SK-N-SH (cell line): ENCODE results near the gene MLYCD. TPM values are rescaled to one million over a fixed set of nuclear protein-coding genes. Genes with fewer than 3 reads are reported as not detected.

Experiments used
- CTCF ChIA-PET: fragments of 300-600, 350-600 bp; formaldehyde crosslinking; extraction: SDS; loops from one replicate; lab custom pipeline; 2021; lab: Yijun Ruan, JAX
- POLR2A ChIA-PET: fragments of 350-600 bp; sonication (Branson Sonifier 250); formaldehyde crosslinking; extraction: SDS; loops from one replicate; lab custom pipeline; 2020; ENCODE audit warnings: antibody characterized with exemption, inconsistent platforms; lab: Yijun Ruan, JAX
- DNase-seq: peaks from one replicate; pipeline ENCODE4 v3.0.0; 2012
- H2AFZ ChIP-seq: fragments of 200-600 bp; sonication (generic); 2 replicates; pipeline ENCODE4 v1.8.1; 2016; ENCODE audit warnings: antibody characterized with exemption, mild to moderate bottlenecking, low read depth
- H3F3A ChIP-seq: fragments of 200-600 bp; sonication (generic); replicated peaks from 2 replicates; pipeline ENCODE3; 2016; ENCODE audit warnings: antibody characterized with exemption, mild to moderate bottlenecking; ENCODE audit not compliant: insufficient read depth
- H3K27ac ChIP-seq, 2 experiments: fragments of 200-500 bp in 1 of 2; fragments of 200-600 bp in 1 of 2; sonication (Bioruptor generic) in 1 of 2; sonication (generic), shearing (Covaris generic) in 1 of 2; 2 replicates each; pipeline versions ENCODE4 v1.5.1 to v1.6.1; 2014 to 2016; ENCODE audit warnings: low read depth in 2 of 2, inconsistent platforms in 1 of 2, low read length in 1 of 2, mild to moderate bottlenecking in 1 of 2, mixed read lengths in 1 of 2
- H3K27me3 ChIP-seq: fragments of 200-600 bp; sonication (generic), shearing (Covaris generic); 2 replicates; pipeline ENCODE4 v1.6.1; 2016; ENCODE audit warnings: mixed run types; ENCODE audit not compliant: insufficient read depth
- H3K36me3 ChIP-seq, 2 experiments: fragments of 200-500 bp in 1 of 2; fragments of 200-600 bp in 1 of 2; sonication (Bioruptor generic) in 1 of 2; sonication (generic) in 1 of 2; replicated peaks in 1 of 2; 2 replicates each; pipeline versions ENCODE3 to v1.5.1; 2014 to 2016; ENCODE audit warnings: low read length in 1 of 2, mild to moderate bottlenecking in 1 of 2; ENCODE audit not compliant: insufficient read depth in 2 of 2, control insufficient read depth in 1 of 2
- H3K4me1 ChIP-seq, 2 experiments: fragments of 200-500 bp in 1 of 2; fragments of 200-600 bp in 1 of 2; sonication (Bioruptor generic) in 1 of 2; sonication (generic), shearing (Covaris generic) in 1 of 2; 2 replicates each; pipeline versions ENCODE4 v1.5.1 to v1.6.1; 2014 to 2016; ENCODE audit warnings: low read depth in 1 of 2, low read length in 1 of 2, mixed run types in 1 of 2; ENCODE audit not compliant: insufficient read depth in 2 of 2, control insufficient read depth in 1 of 2
- H3K4me2 ChIP-seq: fragments of 200-600 bp; sonication (generic), shearing (Covaris generic); 2 replicates; pipeline ENCODE4 v1.6.1; 2017; ENCODE audit warnings: mixed run types
- H3K4me3 ChIP-seq, 2 experiments: fragments of 200-500 bp in 1 of 2; fragments of 200-600 bp in 1 of 2; sonication (Bioruptor generic) in 1 of 2; sonication (generic), shearing (Covaris generic) in 1 of 2; 2 replicates each; pipeline versions ENCODE4 v1.5.1 to v1.8.1; 2014 to 2016; ENCODE audit warnings: low read depth in 2 of 2, inconsistent platforms in 1 of 2, low read length in 1 of 2, mild to moderate bottlenecking in 1 of 2, mixed read lengths in 1 of 2, moderate library complexity in 1 of 2
- H3K79me2 ChIP-seq: fragments of 200-600 bp; sonication (generic); 2 replicates; pipeline ENCODE4 v1.8.1; 2017; ENCODE audit warnings: mild to moderate bottlenecking; ENCODE audit not compliant: insufficient read depth
- H3K9ac ChIP-seq: fragments of 200-600 bp; sonication (generic); 2 replicates; pipeline ENCODE4 v1.6.1; 2017; ENCODE audit warnings: mixed run types
- H3K9me2 ChIP-seq: fragments of 200-600 bp; sonication (generic); 2 replicates; pipeline ENCODE4 v1.6.1; 2017; ENCODE audit warnings: mixed run types
- H3K9me3 ChIP-seq: fragments of 200-600 bp; sonication (generic); 2 replicates; pipeline ENCODE4 v1.6.1; 2017; ENCODE audit warnings: mixed run types, mild to moderate bottlenecking, moderate library complexity
- H4K20me1 ChIP-seq: fragments of 200-600 bp; sonication (generic); 2 replicates; pipeline ENCODE4 v1.6.1; 2017; ENCODE audit warnings: mild to moderate bottlenecking, mixed run types; ENCODE audit not compliant: insufficient read depth
- ELF1 ChIP-seq: IDR thresholded peaks from 2 replicates; pipeline ENCODE4 v1.4.0; 2012
- EZH2phosphoT487 ChIP-seq: fragments of 200-600 bp; sonication (generic); IDR thresholded peaks from 2 replicates; pipeline ENCODE4 v1.6.1; 2017; ENCODE audit warnings: low read depth, mixed run types, mild to moderate bottlenecking, antibody characterized with exemption, moderate library complexity, borderline replicate concordance
- FOXJ3 ChIP-seq: sonication (generic); formaldehyde crosslinking; IDR thresholded peaks from 2 replicates; pipeline ENCODE4 v1.5.1; 2020; ENCODE audit warnings: mild to moderate bottlenecking, missing genetic modification reagents
- MEF2A ChIP-seq: IDR thresholded peaks from 2 replicates; pipeline ENCODE4 v1.4.0; 2012; ENCODE audit warnings: low read depth, borderline replicate concordance
- MXI1 ChIP-seq: IDR thresholded peaks from 2 replicates; pipeline ENCODE4 v1.6.1; 2012; ENCODE audit warnings: mild to moderate bottlenecking, low read depth, low read length, improper control_type of control experiment
- NFIC ChIP-seq: IDR thresholded peaks from 2 replicates; pipeline ENCODE4 v1.4.0; 2012; ENCODE audit warnings: borderline replicate concordance
- NRF1 ChIP-seq: IDR thresholded peaks from 2 replicates; pipeline ENCODE4 v1.6.1; 2012; ENCODE audit warnings: low read depth, mild to moderate bottlenecking, low read length
- POLR2AphosphoS5 ChIP-seq: IDR thresholded peaks from 2 replicates; pipeline ENCODE4 v1.6.1; 2012; ENCODE audit warnings: low read depth, low read length
- RAD21 ChIP-seq: IDR thresholded peaks from 2 replicates; pipeline ENCODE4 v1.6.1; 2012; ENCODE audit warnings: mild to moderate bottlenecking, low read length
- RCOR1 ChIP-seq: fragments of 150-350 bp; IDR thresholded peaks from 2 replicates; pipeline ENCODE4 v1.6.1; 2017; ENCODE audit warnings: antibody characterized with exemption, low read length
- RXRA ChIP-seq: IDR thresholded peaks from 2 replicates; pipeline ENCODE4 v1.4.0; 2012; ENCODE audit warnings: low read depth, mild to moderate bottlenecking, borderline replicate concordance
- SMC3 ChIP-seq: IDR thresholded peaks from 2 replicates; pipeline ENCODE4 v1.6.1; 2012; ENCODE audit warnings: low read depth, low read length, improper control_type of control experiment
- TCF12 ChIP-seq: IDR thresholded peaks from 2 replicates; pipeline ENCODE4 v1.4.0; 2012
- TEAD4 ChIP-seq: IDR thresholded peaks from 2 replicates; pipeline ENCODE4 v1.4.0; 2012; ENCODE audit warnings: mild to moderate bottlenecking, borderline replicate concordance; ENCODE audit not compliant: insufficient read depth
- YY1 ChIP-seq: IDR thresholded peaks from 2 replicates; pipeline ENCODE4 v1.4.0; 2012; ENCODE audit warnings: low read depth, mild to moderate bottlenecking
- WGBS: methylation state at CpG from one replicate; pipeline ENCODE4 v1.1.6; 2017; ENCODE audit warnings: low lambda C conversion rate; 5-methylcytosine and 5-hydroxymethylcytosine counted together
- polyA plus RNA-seq, 3 experiments: library from polyadenylated mRNA; depleted of rRNA; stranded (reverse); fragments of >200 nt; gene quantifications; 2 replicates each; pipeline ENCODE4 v1.2.3, GENCODE V29; 2012
- TF ChIP-seq, protein P1 (sequence below): IDR thresholded peaks from 2 replicates; pipeline ENCODE4 v1.6.1; 2012; ENCODE audit warnings: mild to moderate bottlenecking, low read depth, low read length, moderate library complexity
- TF ChIP-seq, protein P2 (sequence below): fragments of 150-350 bp; IDR thresholded peaks from 2 replicates; pipeline ENCODE4 v1.6.1; 2017; ENCODE audit warnings: antibody characterized with exemption, low read length, low read depth, borderline replicate concordance

The MLYCD gene
- polyA plus RNA-seq, 1 of the 3 experiments (the other 2 are of a cell fraction), result 2.4 TPM

DNA sequence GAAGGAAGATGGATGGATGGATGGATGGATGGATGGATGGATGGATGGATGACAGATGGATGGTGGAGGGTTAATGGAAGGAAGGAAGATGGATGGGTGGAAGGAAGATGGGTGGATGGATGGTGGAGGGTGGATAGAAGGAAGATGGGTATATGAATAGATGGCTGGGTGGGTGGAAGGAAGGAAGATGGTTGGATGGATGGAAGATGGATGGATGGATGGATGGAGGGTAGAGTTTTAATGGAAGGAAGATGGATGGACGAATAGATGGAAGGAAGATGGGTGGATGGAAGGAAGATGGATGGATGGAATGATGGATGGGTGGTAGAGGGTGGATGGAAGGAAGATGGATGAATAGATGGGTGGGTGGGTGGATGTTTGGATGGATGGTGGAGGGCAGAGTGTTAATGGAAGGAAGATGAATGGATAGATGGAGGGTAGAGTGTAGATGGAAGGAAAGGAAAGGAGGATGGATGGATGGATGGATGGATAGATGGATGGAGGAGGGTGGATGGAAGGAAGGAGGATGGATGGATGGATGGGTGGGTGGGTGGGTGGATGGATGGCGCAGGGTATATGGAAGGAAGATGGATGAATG is 22.1 kb downstream of the MLYCD start:
- Histone ChIP-seq H3K27ac (no peak overlapping the region), H3K4me1 (no peaks in the 10 kb centered on the region), H3K79me2 (no peaks in the 10 kb centered on the region), H3K27me3 (no peaks in the 10 kb centered on the region), H3K36me3 (peaks cover 5 to 20% of the 10 kb centered on the region in 2 experiments), H3K4me2 (no peak overlapping the region), H3K4me3 (no peak overlapping the region), H2AFZ (no peak overlapping the region), H3K9me3 (no peaks in the 10 kb centered on the region), H3K9ac (no peak overlapping the region), H3K9me2 (no peaks in the 10 kb centered on the region), H3F3A (no peaks in the 10 kb centered on the region), H4K20me1 (0 out of 2 replicates have a peak, but pooled peaks cover 3% of the 10 kb centered on the region)
- 89% methylated on average over 2 of the region's 2 CpGs for WGBS
- CTCF ChIA-PET, result interaction anchor here (0.8 to 1.1 kb wide), 2 partner anchors 145 to 266 kb away, joined by 3 read pairs; no protein-coding TSS in a partner anchor
- TF ChIP-seq RXRA (no peak), MEF2A (no peak), YY1 (no peak), SMC3 (no peak), TEAD4 (no peak), NRF1 (no peak), MXI1 (no peak), ELF1 (no peak)
- TF ChIP-seq, protein P1, sequence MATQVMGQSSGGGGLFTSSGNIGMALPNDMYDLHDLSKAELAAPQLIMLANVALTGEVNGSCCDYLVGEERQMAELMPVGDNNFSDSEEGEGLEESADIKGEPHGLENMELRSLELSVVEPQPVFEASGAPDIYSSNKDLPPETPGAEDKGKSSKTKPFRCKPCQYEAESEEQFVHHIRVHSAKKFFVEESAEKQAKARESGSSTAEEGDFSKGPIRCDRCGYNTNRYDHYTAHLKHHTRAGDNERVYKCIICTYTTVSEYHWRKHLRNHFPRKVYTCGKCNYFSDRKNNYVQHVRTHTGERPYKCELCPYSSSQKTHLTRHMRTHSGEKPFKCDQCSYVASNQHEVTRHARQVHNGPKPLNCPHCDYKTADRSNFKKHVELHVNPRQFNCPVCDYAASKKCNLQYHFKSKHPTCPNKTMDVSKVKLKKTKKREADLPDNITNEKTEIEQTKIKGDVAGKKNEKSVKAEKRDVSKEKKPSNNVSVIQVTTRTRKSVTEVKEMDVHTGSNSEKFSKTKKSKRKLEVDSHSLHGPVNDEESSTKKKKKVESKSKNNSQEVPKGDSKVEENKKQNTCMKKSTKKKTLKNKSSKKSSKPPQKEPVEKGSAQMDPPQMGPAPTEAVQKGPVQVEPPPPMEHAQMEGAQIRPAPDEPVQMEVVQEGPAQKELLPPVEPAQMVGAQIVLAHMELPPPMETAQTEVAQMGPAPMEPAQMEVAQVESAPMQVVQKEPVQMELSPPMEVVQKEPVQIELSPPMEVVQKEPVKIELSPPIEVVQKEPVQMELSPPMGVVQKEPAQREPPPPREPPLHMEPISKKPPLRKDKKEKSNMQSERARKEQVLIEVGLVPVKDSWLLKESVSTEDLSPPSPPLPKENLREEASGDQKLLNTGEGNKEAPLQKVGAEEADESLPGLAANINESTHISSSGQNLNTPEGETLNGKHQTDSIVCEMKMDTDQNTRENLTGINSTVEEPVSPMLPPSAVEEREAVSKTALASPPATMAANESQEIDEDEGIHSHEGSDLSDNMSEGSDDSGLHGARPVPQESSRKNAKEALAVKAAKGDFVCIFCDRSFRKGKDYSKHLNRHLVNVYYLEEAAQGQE, result no peak
- TF ChIP-seq, protein P2, sequence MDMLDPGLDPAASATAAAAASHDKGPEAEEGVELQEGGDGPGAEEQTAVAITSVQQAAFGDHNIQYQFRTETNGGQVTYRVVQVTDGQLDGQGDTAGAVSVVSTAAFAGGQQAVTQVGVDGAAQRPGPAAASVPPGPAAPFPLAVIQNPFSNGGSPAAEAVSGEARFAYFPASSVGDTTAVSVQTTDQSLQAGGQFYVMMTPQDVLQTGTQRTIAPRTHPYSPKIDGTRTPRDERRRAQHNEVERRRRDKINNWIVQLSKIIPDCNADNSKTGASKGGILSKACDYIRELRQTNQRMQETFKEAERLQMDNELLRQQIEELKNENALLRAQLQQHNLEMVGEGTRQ, result no peak
- POLR2A ChIA-PET, result no interaction called here
- no peak for DNase-seq

DNA sequence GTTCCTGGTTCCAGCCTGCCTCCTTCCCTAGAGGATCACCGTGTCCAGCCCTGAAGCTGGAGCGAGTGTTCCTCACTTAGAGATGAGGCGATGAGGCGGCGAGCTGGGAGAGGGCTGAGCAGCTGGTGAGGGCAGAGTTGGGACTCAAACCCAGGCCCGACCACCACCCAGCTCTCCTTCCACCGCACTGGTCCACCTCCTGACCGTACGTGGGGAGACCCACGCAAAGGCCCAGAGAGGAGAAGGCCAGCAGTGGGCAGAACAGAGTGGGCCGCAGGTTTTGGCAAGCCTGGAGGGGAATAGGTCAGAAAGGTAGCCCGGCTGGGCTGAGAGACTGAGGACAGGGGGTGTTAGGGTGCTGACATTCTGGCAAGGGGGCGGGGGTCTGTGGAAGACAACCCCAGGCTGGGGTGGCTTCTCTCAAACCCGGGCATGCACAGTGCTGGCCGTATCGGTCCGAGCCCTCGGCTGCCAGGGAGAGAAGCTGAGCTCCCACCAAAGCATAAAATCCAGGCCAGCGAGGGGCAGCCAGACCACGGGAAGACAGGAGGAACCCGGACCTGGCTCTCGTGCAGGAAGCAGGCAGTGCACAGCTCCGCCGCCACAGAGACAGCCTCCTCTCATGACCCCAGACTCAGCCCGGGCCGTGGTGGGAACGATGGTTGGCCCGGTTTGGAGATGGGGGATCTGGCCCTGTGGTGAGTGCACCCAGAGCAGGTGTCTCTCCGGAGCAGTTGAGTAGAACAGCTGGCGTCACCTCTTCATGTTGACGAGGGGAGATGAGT is 24.9 kb downstream of the MLYCD start:
- Histone ChIP-seq H3K4me2 (no peak overlapping the region), H3K4me3 (no peak overlapping the region), H3K9me3 (no peaks in the 10 kb centered on the region), H3K9me2 (no peaks in the 10 kb centered on the region), H3K9ac (no peak overlapping the region), H4K20me1 (0 out of 2 replicates have a peak, but pooled peaks cover 3% of the 10 kb centered on the region), H2AFZ (no peak overlapping the region), H3K4me1 (peaks cover 0 to 3% of the 10 kb centered on the region in 2 experiments; a peak in 1 of 4 replicates), H3F3A (no peaks in the 10 kb centered on the region), H3K79me2 (no peaks in the 10 kb centered on the region), H3K27ac (no peak overlapping the region), H3K36me3 (peaks cover 0 to 6% of the 10 kb centered on the region in 2 experiments), H3K27me3 (no peaks in the 10 kb centered on the region)
- peak; percentile 18 for DNase-seq
- CTCF ChIA-PET, result interaction anchor here (0.9 to 1.5 kb wide), 5 partner anchors 12 to 142 kb away, joined by 3 to 5 read pairs (median 3); no protein-coding TSS in a partner anchor
- POLR2A ChIA-PET, result interaction anchor here (0.7 kb wide), 1 partner anchor 13 kb away, joined by 3 read pairs; no protein-coding TSS in a partner anchor
- 93% methylated on average over 21 of the region's 31 CpGs for WGBS
- TF ChIP-seq, protein P2, result no peak
- no peak for TF ChIP-seq TCF12
- TF ChIP-seq RCOR1, result no peak
- no peak for TF ChIP-seq NFIC
- TF ChIP-seq ELF1, result no peak
- TF ChIP-seq RAD21, result no peak
- no peak for TF ChIP-seq MXI1
- TF ChIP-seq, protein P1, result no peak
- no peak for TF ChIP-seq FOXJ3
- TF ChIP-seq POLR2AphosphoS5, result no peak
- TF ChIP-seq EZH2phosphoT487, result no peak
